Left cardiac atrium (tissue), 4 donors: ENCODE results near the gene CILP2. TPM values are rescaled to one million over a fixed set of nuclear protein-coding genes. Genes with fewer than 3 reads are reported as not detected.

ENCODE experiments used
- ATAC-seq, 2 donors: fragments of 200-7000 bp; cut with Tn5 transposase; one replicate each; pipeline ENCODE4 v1.9.1; 2020; ENCODE audit warnings: mild to moderate bottlenecking in 2 of 2, moderate library complexity in 2 of 2
- DNase-seq: peaks from one replicate; pipeline ENCODE4 v3.0.0-alpha.2; 2020
- intact Hi-C, 2 donors: fragments of 100-400 bp; cut with DNase I; formaldehyde crosslinking; loops; one replicate each; pipeline versions ENCODE4 v1.14.1 to v1.15.1; 2022 to 2023
- total RNA-seq, 2 donors: library from RNA; stranded (reverse); fragmentation: NEBNext Ultra II Directional; extraction: Animal tissue kit (Norgen Biotek cat#: 25700); gene quantifications; one replicate each; pipeline ENCODE4 v1.2.1, GENCODE V29; 2021
- donor health status: DM: no; HTN: yes; CAD: no.
- donor health status: DM: no; HTN: yes; CAD: no; lungs with severe emphysema.
- donor health status: DM: yes; HTN: yes; CAD: no.
- donor health status: Dilated cardiomyopathy.

The CILP2 gene
- total RNA-seq, 2 donors from 2014 or later, result 0.32 to 0.71 TPM

- ATAC-seq (peak; percentile 42 to 54), DNase-seq (peak; percentile 57)
- intact Hi-C loops, result no loop called here
These were observed 16.3 kb downstream of the CILP2 start for GRCh38 chr19:19554074-19555023.

- ATAC-seq (no peak), DNase-seq (no peak)
- intact Hi-C loops, result no loop called here
These were observed 20.0 kb downstream of the CILP2 start for GRCh38 chr19:19558055-19558454.

- intact Hi-C loops, result no loop called here
- no peak for ATAC-seq
These were observed 20.6 kb downstream of the CILP2 start for GRCh38 chr19:19558636-19559035.

GRCh38 chr19:19559931-19560330 lies 21.9 kb downstream of the CILP2 start:
- intact Hi-C loops, result no loop called here
- DNase-seq (no peak), ATAC-seq (no peak)

More at GRCh38 chr19:19558636-19559035, 20.6 kb downstream of the CILP2 start:
- DNase-seq, result no peak

- no peak for DNase-seq
- no peak for ATAC-seq
- intact Hi-C loops, result no loop called here
These were observed 24.0 kb downstream of the CILP2 start for GRCh38 chr19:19561946-19562664.

GRCh38 chr19:19562665-19563347 lies 24.7 kb downstream of the CILP2 start:
- intact Hi-C loops, result no loop called here
- ATAC-seq (peak in 1 of 2 donors; percentile 18), DNase-seq (no peak)

- DNase-seq (no peak), ATAC-seq (peak in 1 of 2 donors; percentile 23)
- intact Hi-C loops, result no loop called here
These were observed 25.3 kb downstream of the CILP2 start for GRCh38 chr19:19563348-19563848.

GRCh38 chr19:19566306-19566705 lies 28.2 kb downstream of the CILP2 start:
- DNase-seq (no peak), ATAC-seq (no peak)
- intact Hi-C loops, result no loop called here

GRCh38 chr19:19567391-19567790 lies 29.3 kb downstream of the CILP2 start:
- ATAC-seq, result no peak
- intact Hi-C loops, result no loop called here
- DNase-seq, result no peak

GRCh38 chr19:19568802-19569756 lies 31.0 kb downstream of the CILP2 start:
- intact Hi-C loops, result no loop called here
- no peak for DNase-seq
- no peak for ATAC-seq

- ATAC-seq (no peak), DNase-seq (no peak)
- intact Hi-C loops, result no loop called here
These were observed 32.5 kb downstream of the CILP2 start for GRCh38 chr19:19570571-19570970.

GRCh38 chr19:19571071-19571786 lies 33.2 kb downstream of the CILP2 start:
- intact Hi-C loops, result no loop called here
- ATAC-seq (no peak), DNase-seq (no peak)

GRCh38 chr19:19575411-19575810 lies 37.3 kb downstream of the CILP2 start:
- ATAC-seq (no peak), DNase-seq (no peak)
- intact Hi-C loops, result no loop called here

GRCh38 chr19:19578252-19578651 lies 40.2 kb downstream of the CILP2 start:
- no peak for ATAC-seq
- DNase-seq, result no peak
- intact Hi-C loops, result no loop called here

- intact Hi-C loops, result no loop called here
- DNase-seq (no peak), ATAC-seq (no peak)
These were observed 41.7 kb downstream of the CILP2 start for GRCh38 chr19:19579533-19580361.

- ATAC-seq (no peak), DNase-seq (no peak)
- intact Hi-C loops, result no loop called here
These were observed 42.4 kb downstream of the CILP2 start for GRCh38 chr19:19580418-19580817.

- ATAC-seq (peak; percentile 44 to 75), DNase-seq (no peak)
- intact Hi-C loops, result no loop called here
These were observed 43.3 kb downstream of the CILP2 start for GRCh38 chr19:19581391-19581790.
